ENCODE data around the gene BLOC1S3.
"Not testable (repeated sequence)": the region's sequence is repeated elsewhere in the genome, so short reads cannot be mapped to it uniquely, and the experiment has no call there.

Gene BLOC1S3

GRCh38 chr19:45186509-45187334 lies 8.1 kb downstream of the BLOC1S3 start:
- no peak for DNase-seq

DNA sequence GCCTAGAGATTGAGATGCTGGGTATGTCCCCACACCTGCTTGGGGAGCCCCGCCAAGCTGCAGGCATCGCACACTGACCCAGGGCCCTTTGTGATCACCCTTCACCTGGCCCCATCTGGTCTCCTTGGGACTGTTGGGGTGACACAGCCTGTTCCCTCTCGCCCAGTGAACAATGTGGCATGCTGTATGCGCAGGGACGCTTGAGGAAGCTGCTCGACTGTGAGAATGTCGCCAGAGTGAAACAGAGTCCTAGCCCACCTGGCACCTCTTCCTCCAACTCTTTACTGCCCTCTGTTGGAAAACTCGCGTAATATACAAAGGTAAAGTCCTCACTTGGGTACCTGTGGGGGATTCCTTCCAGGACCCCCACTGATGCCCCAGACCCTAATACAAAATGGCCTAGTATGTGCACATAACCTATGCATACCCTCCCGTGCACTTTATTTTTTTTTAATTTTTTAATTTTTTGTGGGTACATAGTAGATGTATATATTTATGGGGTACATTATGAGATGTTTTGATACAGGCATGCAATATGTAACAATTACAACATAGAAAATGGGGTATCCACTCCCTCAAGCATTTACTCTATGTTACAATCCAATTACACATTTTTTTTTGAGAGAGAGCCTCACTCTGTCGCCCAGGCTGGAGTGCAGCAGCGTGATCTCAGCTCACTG lies 9.0 kb downstream of the BLOC1S3 start:
- DNase-seq, result peak; percentile 14 to 72

DNA sequence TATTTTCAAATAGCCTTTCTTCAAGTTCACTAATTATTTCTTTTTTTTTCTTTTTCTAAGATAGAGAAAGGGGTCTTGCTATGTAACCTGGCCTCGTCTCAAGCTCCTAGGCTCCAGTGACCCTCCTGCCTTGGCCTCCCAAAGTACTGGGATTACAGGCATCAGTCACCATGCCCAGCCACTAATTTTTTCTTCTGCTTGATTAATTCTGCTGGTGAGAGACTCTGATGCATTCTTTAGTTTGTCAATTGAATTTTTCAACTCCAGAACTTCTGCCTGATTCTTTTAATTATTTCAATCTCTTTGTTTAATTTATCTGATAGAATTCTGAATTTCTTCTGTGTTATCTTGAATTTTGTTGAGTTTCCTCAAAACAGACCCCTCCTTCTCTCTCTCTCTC lies 11.4 kb downstream of the BLOC1S3 start:
- DNase-seq, result no peak

GRCh38 chr19:45191375-45191774 lies 12.8 kb downstream of the BLOC1S3 start:
- DNase-seq, result no peak

GRCh38 chr19:45195764-45196163 lies 17.2 kb downstream of the BLOC1S3 start:
- DNase-seq, result no peak

DNA sequence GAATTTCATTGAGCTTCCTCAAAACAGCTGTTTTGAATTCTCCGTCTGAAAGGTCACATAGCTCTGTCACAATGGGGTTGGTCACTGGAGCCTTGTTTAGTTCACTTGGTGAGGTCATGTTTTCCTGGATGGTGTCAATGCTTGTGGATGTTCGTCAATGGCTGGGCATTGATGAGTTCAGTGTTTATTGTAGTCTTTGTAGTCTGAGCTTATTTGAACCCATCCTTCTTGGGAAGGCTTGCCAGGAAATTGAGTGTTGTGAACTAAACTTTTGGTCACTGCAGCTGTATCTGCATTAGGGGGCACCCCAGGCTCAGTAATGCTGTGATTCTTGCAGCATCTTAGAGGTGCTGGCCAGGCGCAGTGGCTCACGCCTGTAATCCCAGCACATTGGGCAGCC lies 22.0 kb downstream of the BLOC1S3 start:
- peak in 1 of 2 experiments; percentile 22 for DNase-seq

- no peak for DNase-seq
Observed at GRCh38 chr19:45202637-45203036, 24.1 kb downstream of the BLOC1S3 start.

DNA sequence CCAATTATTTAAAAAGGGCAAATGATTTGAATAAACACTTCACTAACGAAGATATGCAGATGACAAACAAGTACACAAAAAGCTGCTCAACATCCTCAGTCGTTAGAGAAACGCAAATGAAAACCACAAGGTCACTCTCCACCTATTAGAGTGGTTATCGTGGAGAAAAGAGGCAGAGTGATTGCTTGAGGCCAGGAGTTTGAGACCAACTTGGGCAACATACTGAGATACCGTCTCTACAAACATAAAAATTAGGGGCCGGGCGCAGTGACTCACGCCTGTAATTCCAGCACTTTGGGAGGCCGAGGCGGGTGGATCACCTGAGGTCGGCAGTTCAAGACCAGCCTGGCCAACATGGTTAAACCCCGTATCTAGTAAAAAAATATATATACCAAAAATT lies 27.2 kb downstream of the BLOC1S3 start:
- DNase-seq, result no peak

- DNase-seq, result no peak
Observed at GRCh38 chr19:45206328-45206727, 27.7 kb downstream of the BLOC1S3 start.

DNA sequence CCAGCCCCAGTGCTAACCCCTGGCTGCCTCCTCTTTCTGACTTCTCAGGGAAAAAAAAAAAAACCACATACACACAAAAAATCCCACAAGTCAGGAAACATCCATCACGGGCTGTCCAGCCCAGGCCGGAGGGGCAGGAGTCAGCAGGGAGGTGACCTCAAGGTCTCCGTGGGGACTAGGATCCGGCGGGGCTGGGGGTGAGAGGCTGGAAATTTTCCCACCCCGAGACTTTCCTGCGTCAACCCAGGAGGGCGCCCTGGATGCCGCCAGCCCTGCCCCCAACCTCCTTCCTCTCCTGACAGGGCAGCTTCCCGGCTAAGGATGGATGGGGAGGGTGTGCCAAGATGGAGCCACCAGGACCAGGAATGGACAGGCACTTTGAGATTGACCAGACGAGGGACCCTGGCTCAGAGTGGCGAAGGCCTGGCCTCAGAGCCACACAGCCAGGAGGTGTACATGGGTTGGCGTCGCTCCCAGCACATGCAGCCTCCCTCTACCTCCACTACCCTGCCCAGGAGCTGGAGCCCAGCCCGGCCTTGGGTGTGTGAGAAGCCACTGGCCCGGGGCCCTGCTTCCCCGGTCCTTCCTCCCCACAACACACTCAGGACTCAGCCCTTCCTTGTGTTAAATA lies 33.3 kb downstream of the BLOC1S3 start:
- no peak for DNase-seq

GRCh38 chr19:45213031-45213430 lies 34.4 kb downstream of the BLOC1S3 start:
- DNase-seq, result no peak

DNA sequence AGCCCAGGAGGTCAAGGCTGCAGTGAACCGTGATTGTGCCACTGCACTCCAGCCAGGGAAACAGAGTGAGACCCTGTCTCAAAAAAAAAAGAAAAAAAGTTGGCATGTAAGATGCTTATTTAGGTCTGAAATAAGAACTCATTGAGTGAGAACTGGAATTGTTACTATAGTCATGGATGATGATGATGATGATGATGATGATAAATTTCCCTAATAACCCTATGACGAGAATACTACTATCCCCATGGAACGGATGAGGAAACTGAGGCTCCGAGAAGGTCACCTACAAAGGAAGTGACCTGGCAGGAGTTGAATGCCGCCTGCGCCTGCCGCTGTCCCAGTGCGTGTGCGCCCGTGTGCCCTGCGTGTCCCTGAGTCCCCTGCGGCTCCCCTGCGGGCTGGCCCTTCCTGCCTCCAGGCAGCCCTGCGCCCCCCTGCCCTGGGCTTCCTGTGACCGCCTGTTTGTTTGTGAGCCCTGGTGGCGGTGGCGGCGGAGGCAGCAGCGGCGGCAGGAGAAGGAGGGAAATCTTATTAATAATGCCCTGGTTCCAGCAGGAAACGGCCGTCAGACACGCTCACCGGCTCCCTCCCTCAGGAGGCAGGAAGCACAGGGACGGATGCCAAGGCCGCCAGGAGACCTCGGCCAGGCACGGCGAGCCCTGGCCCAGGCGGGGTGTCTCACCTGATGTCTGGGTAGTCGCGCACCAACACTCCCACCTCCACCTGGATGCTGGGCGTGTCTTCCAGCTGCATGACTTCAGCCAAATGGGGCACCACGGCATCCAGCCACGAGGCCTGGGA lies 37.0 kb downstream of the BLOC1S3 start:
- DNase-seq, result peak in 1 of 2 experiments; percentile 36

DNA sequence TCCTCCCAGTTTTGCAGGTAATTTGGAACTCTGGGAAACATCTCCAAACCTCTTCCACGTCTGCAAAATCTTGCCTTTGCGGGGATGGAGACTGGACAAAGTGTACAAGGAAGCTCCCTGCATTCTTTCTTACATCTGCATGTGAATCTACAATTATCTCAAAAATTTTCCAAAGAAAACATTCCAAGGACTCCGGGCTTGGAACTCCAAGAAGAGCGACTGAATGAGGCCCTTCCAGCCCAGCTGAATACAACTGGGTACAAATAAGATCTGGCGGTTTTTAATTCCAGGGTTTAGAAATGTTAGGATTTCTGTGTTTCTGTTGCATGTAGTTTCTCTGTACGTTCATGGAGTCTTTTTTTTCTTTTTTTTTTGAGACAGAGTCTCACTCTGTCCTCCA lies 38.1 kb downstream of the BLOC1S3 start:
- no peak for DNase-seq

DNA sequence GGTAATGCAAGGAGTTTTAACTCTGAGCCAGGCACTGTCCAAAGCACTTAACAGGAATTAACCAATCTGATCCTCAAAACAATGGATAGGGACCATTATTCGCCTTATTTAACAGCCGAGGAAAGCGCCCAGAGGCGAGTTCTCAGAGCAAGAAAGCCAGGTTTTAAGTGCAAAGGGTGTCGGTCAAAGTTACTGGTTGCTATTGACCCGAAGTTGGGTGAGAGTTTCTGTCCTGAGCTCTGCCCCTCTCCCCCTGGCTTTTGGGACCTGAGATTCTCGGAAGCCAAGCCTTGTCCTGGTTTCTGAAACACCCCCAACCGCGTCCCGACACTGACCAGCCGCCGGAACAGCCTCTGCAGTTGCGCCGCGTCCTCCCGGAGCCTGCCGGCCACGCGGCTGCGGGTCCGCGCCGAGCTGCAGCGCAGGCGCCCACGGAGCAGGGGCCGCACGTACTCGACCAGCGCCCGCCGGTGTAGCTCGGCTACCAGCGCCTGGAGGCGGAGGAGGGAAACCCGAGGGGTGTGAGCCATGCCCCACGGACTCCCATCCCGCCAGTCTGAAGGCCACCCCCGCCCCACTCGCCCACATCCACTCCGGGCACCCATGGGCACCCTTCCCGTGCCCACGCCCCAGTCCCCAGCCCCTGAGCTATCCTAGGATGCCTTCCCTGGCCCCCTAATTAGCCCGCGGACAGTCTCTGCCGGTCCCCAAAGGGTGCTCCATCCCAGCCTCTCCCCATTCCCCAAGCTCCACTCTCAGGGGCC lies 38.8 kb downstream of the BLOC1S3 start:
- peak in 1 of 2 experiments; percentile 33 for DNase-seq

GRCh38 chr19:45217957-45218334 lies 39.4 kb downstream of the BLOC1S3 start:
- DNase-seq, result no peak

DNA sequence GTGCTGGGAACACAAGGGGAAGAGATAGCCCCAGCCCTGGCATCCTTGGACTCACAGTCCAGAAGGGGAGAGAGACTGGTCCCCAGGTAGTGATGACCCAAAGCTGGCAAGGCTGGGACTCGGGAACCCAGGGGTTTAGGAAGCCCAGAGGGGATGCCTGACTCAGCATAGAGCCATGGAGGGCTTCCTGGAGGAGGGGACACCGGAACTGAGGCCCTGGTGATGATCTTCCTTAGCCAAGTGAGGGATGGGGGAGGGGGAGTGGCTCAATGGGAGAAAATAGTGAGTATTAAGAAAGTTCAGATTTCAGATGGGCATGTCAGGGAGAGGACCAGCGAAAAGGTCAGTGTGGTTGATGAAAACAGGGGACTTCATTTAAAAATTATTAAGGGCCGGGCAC lies 39.8 kb downstream of the BLOC1S3 start:
- DNase-seq, result no peak

DNA sequence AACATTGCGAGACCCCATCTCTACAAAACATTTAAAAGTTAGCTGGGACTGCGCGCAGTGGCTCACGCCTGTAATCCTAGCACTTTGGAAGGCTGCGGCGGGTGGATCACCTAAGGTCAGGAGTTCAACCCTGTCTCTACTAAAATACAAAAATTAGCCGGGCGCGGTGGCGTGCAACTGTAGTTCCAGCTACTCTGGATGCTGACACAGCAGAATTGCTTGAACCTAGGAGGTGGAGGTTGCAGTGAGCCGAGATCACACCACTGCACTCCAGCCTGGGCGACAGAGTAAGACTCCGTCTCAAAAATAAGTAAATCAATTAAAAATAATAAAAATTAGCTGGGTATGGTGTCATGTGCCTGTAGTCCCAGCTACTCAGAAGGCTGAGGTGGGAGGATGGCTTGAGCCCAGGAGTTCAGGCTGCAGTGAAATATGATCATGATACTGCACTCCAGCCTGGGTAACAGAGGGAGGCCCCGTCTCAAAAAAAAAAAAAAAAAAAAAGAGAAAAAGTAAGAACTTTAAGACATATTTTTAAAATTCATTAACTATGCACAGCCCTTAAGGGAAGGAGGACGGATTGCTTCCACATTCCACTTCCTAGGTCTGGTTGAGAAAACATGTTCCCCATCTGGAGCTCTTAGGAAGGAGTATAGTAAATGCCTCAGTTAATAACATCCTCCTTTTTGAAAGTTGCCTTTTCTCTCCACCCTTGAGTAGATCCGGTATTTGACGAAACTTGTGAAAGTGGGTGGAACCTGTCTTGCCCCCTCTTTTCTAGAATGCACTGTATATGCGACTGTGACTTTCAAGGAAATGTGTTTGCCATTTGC lies 40.5 kb downstream of the BLOC1S3 start:
- no peak for DNase-seq

DNA sequence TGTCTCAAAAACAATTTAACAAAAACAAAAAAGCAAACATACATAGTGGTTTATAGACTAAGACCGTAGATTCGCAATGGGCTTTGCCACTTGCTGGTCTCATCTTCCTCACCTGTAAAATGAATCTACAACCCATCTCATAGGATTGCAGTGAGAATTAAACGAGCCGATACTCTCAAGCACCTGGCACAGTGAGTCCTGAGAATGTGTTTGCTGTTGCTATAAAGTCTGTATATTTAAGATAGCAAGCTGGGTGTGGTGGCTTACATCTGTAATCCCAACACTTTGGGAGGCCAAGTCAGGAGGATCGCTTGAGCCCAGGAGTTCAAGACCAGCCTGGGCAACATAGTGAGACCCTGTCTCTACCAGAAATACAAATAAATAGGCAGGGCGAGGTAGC lies 44.1 kb downstream of the BLOC1S3 start:
- DNase-seq, result no peak

GRCh38 chr19:45223879-45224278 lies 45.3 kb downstream of the BLOC1S3 start:
- DNase-seq, result no peak

GRCh38 chr19:45224645-45225044 lies 46.1 kb downstream of the BLOC1S3 start:
- DNase-seq, result no peak

- not testable (repeated sequence) for DNase-seq
Observed at GRCh38 chr19:45229056-45229455, 50.5 kb downstream of the BLOC1S3 start.

Measured in NCI-H526 (cell line).